Measurements from ENCODE around the gene TNFSF11. TPM values are rescaled to one million over a fixed set of nuclear protein-coding genes. Genes with fewer than 3 reads are reported as not detected.

Gene TNFSF11
- total RNA-seq, 1 experiment from 2014 or later, result 3.5 TPM

DNA sequence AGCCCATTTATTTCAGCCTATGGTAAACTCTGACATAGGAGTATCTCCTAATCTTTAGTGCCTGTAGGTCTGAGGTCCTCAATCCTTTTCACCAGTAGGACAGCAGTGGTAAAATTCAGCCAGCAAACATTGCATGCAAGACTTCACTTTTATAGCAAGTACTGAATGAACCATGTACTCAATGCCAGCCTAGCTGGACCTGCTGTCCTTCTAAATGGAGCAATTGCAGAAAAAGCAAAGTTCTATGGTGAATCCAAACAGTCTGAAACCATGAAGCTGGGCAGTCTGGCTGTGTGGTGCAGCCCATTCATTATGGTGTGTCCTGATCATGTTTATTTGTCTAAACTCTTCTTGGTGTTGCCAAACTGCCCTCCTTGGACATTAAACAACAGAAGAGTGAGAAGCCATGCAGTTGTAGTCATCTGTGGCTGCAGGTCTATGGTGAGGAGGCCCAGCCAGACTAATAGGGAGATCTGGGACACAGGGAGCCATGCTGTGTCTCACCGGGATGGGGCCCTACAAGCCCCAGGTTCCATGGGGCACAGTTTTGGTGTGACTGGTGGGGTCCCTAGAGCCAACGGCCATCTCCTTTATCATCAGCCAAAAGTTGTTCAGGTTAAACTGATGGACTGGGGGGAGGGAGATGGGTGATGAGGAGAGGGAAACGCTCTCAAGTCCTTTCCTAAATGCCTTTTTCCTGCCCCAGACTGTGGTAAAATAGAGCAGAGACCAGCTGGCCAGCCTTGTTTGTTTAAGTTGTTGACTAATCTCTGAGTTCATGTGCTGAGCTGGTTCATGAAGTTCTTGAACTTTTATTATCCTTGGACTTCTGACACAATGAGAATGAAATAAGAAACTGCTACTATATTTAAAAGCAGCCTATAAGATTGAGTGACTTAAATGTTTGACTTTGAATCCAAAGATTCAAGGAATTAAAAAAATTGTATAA lies 20.6 kb upstream of the TNFSF11 start:
- H3K4me1 ChIP-seq (ENCODE audit: insufficient read depth, low read length), result no peaks in the 10 kb centered on the region
- 0 out of 2 replicates have a peak, but pooled peaks cover 3% of the 10 kb centered on the region for H3K27me3 Mint-ChIP-seq (ENCODE audit: low read depth)
- H3K79me1 ChIP-seq (ENCODE audit: insufficient read depth, low read depth, low read length, poor library complexity, severe bottlenecking), result no peaks in the 10 kb centered on the region
- H2BK12ac ChIP-seq (ENCODE audit: insufficient read length, low read depth, low read length), result no peak overlapping the region
- no peak overlapping the region for H3K14ac ChIP-seq (ENCODE audit: insufficient read depth, low read length)
- no peak overlapping the region for H3K27ac Mint-ChIP-seq
- no peaks in the 10 kb centered on the region for H3K79me2 ChIP-seq (ENCODE audit: insufficient read depth, low read length)
- no peaks in the 10 kb centered on the region for H3K23me2 ChIP-seq (ENCODE audit: insufficient read length, low read depth, low read length, poor library complexity, severe bottlenecking)
- H3K4me1 Mint-ChIP-seq, result peaks cover 8% of the 10 kb centered on the region in 2 experiments
- H3T11ph ChIP-seq (ENCODE audit: low read length), result no peak overlapping the region
- H2AFZ ChIP-seq (ENCODE audit: low read length), result no peak overlapping the region
- H3K4ac ChIP-seq (ENCODE audit: low read depth, low read length), result no peak overlapping the region
- no peak overlapping the region for H2BK20ac ChIP-seq (ENCODE audit: low read depth, low read length, poor library complexity, severe bottlenecking)
- H4K20me1 ChIP-seq (ENCODE audit: control insufficient read depth, insufficient read depth, insufficient read length), result no peaks in the 10 kb centered on the region
- no peak overlapping the region for H4K91ac ChIP-seq (ENCODE audit: insufficient read length, low read depth, low read length)
- no peak for TF ChIP-seq CTCF (conservative IDR thresholded peaks at IDR 0.05)
- no peak overlapping the region for H2BK120ac ChIP-seq (ENCODE audit: low read depth, low read length, poor library complexity, severe bottlenecking)
- H3K36me3 Mint-ChIP-seq (ENCODE audit: insufficient read depth in 1 of 3, low read depth in 3 of 3), result no peaks in the 10 kb centered on the region; a peak in 1 of 7 replicates
- H3K18ac ChIP-seq (ENCODE audit: insufficient read length, low read depth, low read length), result no peak overlapping the region
- H2BK15ac ChIP-seq (ENCODE audit: low read depth, low read length), result no peak overlapping the region
- H2AK5ac ChIP-seq (ENCODE audit: insufficient read length, low read length), result no peak overlapping the region
- WGBS (ENCODE audit: extremely low coverage, insufficient read length, low lambda C conversion rate), result no CpG with 5 or more reads among the region's 3 CpGs
- H3K9ac ChIP-seq (ENCODE audit: extremely low read depth, insufficient read length, low read length), result no peak overlapping the region
- no peak overlapping the region for H3K4me3 Mint-ChIP-seq
- H3K9me3 ChIP-seq (ENCODE audit: control insufficient read depth, low read depth, low read length), result no peaks in the 10 kb centered on the region
- H4K5ac ChIP-seq (ENCODE audit: insufficient read length, low read depth, low read length), result no peak overlapping the region
- H3K4me2 ChIP-seq (ENCODE audit: insufficient read depth, insufficient read length, low read length), result no peak overlapping the region
- no peaks in the 10 kb centered on the region for H3K27me3 ChIP-seq (ENCODE audit: insufficient read depth, low read length)
- no peak overlapping the region for H3K23ac ChIP-seq (ENCODE audit: insufficient read length, low read depth, low read length)
- DNase-seq, result no peak
- H3K56ac ChIP-seq (ENCODE audit: insufficient read length, low read depth, low read length), result no peak overlapping the region
- no peaks in the 10 kb centered on the region; a peak in 1 of 5 replicates for H3K9me3 Mint-ChIP-seq
- no peak overlapping the region for H4K8ac ChIP-seq (replicated peaks; ENCODE audit: insufficient read length, low read depth, low read length)
- no peak overlapping the region for H2BK5ac ChIP-seq (ENCODE audit: insufficient read length, low read length)
- no peak overlapping the region for H3K27ac ChIP-seq (ENCODE audit: insufficient read length, low read depth, low read length)
